Astrocyte (in vitro differentiated cells and primary cell): ENCODE data around the gene RRBP1. TPM values are rescaled to one million over a fixed set of nuclear protein-coding genes. Genes with fewer than 3 reads are reported as not detected.

Experiments used
- DNase-seq: peaks from one replicate; pipeline ENCODE4 v3.0.0-alpha.2; 2010; ENCODE audit warnings: low read depth
- FAIRE-seq: peaks from 2 replicates; lab custom pipeline; 2011; peaks lifted over from hg19 to GRCh38; lab: Jason Lieb, UNC
- H2AFZ ChIP-seq: 2 replicates; pipeline ENCODE4 v1.6.0; 2012; ENCODE audit warnings: low read depth, low read length, inconsistent platforms
- H3K27ac ChIP-seq: 2 replicates; pipeline ENCODE4 v1.5.1; 2011; ENCODE audit warnings: low read depth, low read length, inconsistent platforms
- H3K27me3 ChIP-seq: 2 replicates; pipeline ENCODE4 v1.6.0; 2011; ENCODE audit warnings: low read length, inconsistent platforms; ENCODE audit not compliant: insufficient read depth
- H3K36me3 ChIP-seq: 2 replicates; pipeline ENCODE4 v1.5.1; 2011; ENCODE audit warnings: low read length, inconsistent platforms; ENCODE audit not compliant: insufficient read depth
- H3K4me1 ChIP-seq: 2 replicates; pipeline ENCODE4 v1.5.1; 2011; ENCODE audit warnings: low read length, inconsistent platforms; ENCODE audit not compliant: insufficient read depth
- H3K4me2 ChIP-seq: 2 replicates; pipeline ENCODE4 v1.6.0; 2012; ENCODE audit warnings: low read length, inconsistent platforms
- H3K4me3 ChIP-seq: 2 replicates; pipeline ENCODE4 v1.5.1; 2011; ENCODE audit warnings: low read depth, mild to moderate bottlenecking, low read length, inconsistent platforms; ENCODE audit not compliant: insufficient read depth
- H3K79me2 ChIP-seq: 2 replicates; pipeline ENCODE4 v1.6.0; 2012; ENCODE audit warnings: mild to moderate bottlenecking, low read length, inconsistent platforms; ENCODE audit not compliant: insufficient read depth
- H3K9ac ChIP-seq: 2 replicates; pipeline ENCODE4 v1.6.0; 2012; ENCODE audit warnings: mild to moderate bottlenecking, low read length, inconsistent platforms
- H3K9me3 ChIP-seq: 2 replicates; pipeline ENCODE4 v1.5.1; 2012; ENCODE audit warnings: low read depth, mild to moderate bottlenecking, low read length, inconsistent platforms; ENCODE audit not compliant: insufficient read depth
- H4K20me1 ChIP-seq: 2 replicates; pipeline ENCODE4 v1.6.0; 2012; ENCODE audit warnings: low read length, inconsistent platforms; ENCODE audit not compliant: insufficient read depth
- H3K27ac Mint-ChIP-seq: one replicate; pipeline ENCODE4 v1.8.0; 2021; ENCODE audit warnings: mild to moderate bottlenecking, mixed read lengths; ENCODE audit not compliant: unreplicated experiment
- H3K27me3 Mint-ChIP-seq: one replicate; pipeline ENCODE4 v1.8.0; 2021; ENCODE audit warnings: low read depth, mixed read lengths; ENCODE audit not compliant: unreplicated experiment
- H3K36me3 Mint-ChIP-seq: one replicate; pipeline ENCODE4 v1.8.0; 2021; ENCODE audit warnings: low read depth, mixed read lengths; ENCODE audit not compliant: unreplicated experiment
- H3K4me1 Mint-ChIP-seq: one replicate; pipeline ENCODE4 v1.8.0; 2021; ENCODE audit warnings: low read depth, mixed read lengths; ENCODE audit not compliant: unreplicated experiment
- H3K4me3 Mint-ChIP-seq: one replicate; pipeline ENCODE4 v1.8.0; 2021; ENCODE audit warnings: mild to moderate bottlenecking, moderate library complexity, mixed read lengths; ENCODE audit not compliant: unreplicated experiment
- H3K9me3 Mint-ChIP-seq: one replicate; pipeline ENCODE4 v1.8.0; 2021; ENCODE audit warnings: mild to moderate bottlenecking, mixed read lengths; ENCODE audit not compliant: unreplicated experiment
- CTCF ChIP-seq: IDR thresholded peaks from 2 replicates; pipeline ENCODE4 v1.5.1; 2011; ENCODE audit warnings: low read depth, mild to moderate bottlenecking, inconsistent platforms, low read length, moderate library complexity; ENCODE audit not compliant: insufficient read depth
- EZH2 ChIP-seq: IDR thresholded peaks from 2 replicates; pipeline ENCODE4 v1.6.1; 2012; ENCODE audit warnings: mild to moderate bottlenecking, low read length, inconsistent platforms; ENCODE audit not compliant: insufficient read depth
- total RNA-seq: library from RNA; stranded (reverse); gene quantifications from 2 replicates; pipeline ENCODE4 v1.2.1, GENCODE V29; 2021

The RRBP1 gene
- total RNA-seq, 1 donor from 2014 or later, result 347 TPM

- no peak for TF ChIP-seq CTCF
- TF ChIP-seq EZH2, result no peak
- no peaks in the 10 kb centered on the region for H3K36me3 ChIP-seq
- Mint-ChIP-seq H3K4me1 (peaks cover 4% of the 10 kb centered on the region), H3K27ac (no peak overlapping the region), H3K4me3 (no peak overlapping the region), H3K27me3 (peaks cover 27% of the 10 kb centered on the region), H3K36me3 (no peaks in the 10 kb centered on the region), H3K9me3 (peaks cover 4% of the 10 kb centered on the region)
- DNase-seq (no peak), FAIRE-seq (no peak)
- H3K27me3 ChIP-seq, result no peaks in the 10 kb centered on the region
- H3K9me3 ChIP-seq, result no peaks in the 10 kb centered on the region
- H3K4me3 ChIP-seq, result no peak overlapping the region
- H4K20me1 ChIP-seq, result no peaks in the 10 kb centered on the region
- H3K27ac ChIP-seq, result no peak overlapping the region
- H3K79me2 ChIP-seq, result no peaks in the 10 kb centered on the region
- no peak overlapping the region for H3K4me2 ChIP-seq
- no peaks in the 10 kb centered on the region for H3K4me1 ChIP-seq
- no peak overlapping the region for H2AFZ ChIP-seq
- no peak overlapping the region for H3K9ac ChIP-seq
Measured at GRCh38 chr20:17726902-17727301, 44.9 kb upstream of the RRBP1 start.

GRCh38 chr20:17725094-17725835 is 43.2 kb upstream of the RRBP1 start:
- H3K4me1 ChIP-seq, result no peaks in the 10 kb centered on the region
- H3K27me3 ChIP-seq, result no peaks in the 10 kb centered on the region
- no peaks in the 10 kb centered on the region for H3K36me3 ChIP-seq
- FAIRE-seq (no peak), DNase-seq (no peak)
- Mint-ChIP-seq H3K9me3 (peaks cover 4% of the 10 kb centered on the region), H3K4me3 (no peak overlapping the region), H3K4me1 (peaks cover 4% of the 10 kb centered on the region), H3K36me3 (no peaks in the 10 kb centered on the region), H3K27ac (no peak overlapping the region), H3K27me3 (peaks cover 23% of the 10 kb centered on the region)
- no peak overlapping the region for H3K27ac ChIP-seq
- TF ChIP-seq CTCF, result no peak
- TF ChIP-seq EZH2, result no peak
- no peaks in the 10 kb centered on the region for H4K20me1 ChIP-seq
- no peaks in the 10 kb centered on the region for H3K79me2 ChIP-seq
- no peak overlapping the region for H3K9ac ChIP-seq
- no peak overlapping the region for H3K4me2 ChIP-seq
- H3K4me3 ChIP-seq, result no peak overlapping the region
- H3K9me3 ChIP-seq, result no peaks in the 10 kb centered on the region
- no peak overlapping the region for H2AFZ ChIP-seq

GRCh38 chr20:17723301-17723691 is 41.3 kb upstream of the RRBP1 start:
- H3K27me3 Mint-ChIP-seq, result peaks cover 18% of the 10 kb centered on the region
- H3K4me1 Mint-ChIP-seq, result peaks cover 4% of the 10 kb centered on the region
- FAIRE-seq, result no peak

More at GRCh38 chr20:17723301-17723691, 41.3 kb upstream of the RRBP1 start:
- H3K36me3 ChIP-seq, result no peaks in the 10 kb centered on the region
- DNase-seq, result no peak
- Mint-ChIP-seq H3K27ac (no peak overlapping the region), H3K4me3 (no peak overlapping the region), H3K36me3 (no peaks in the 10 kb centered on the region), H3K9me3 (peaks cover 4% of the 10 kb centered on the region)
- H3K4me3 ChIP-seq, result no peak overlapping the region
- H3K4me2 ChIP-seq, result no peak overlapping the region
- no peak overlapping the region for H2AFZ ChIP-seq
- H3K9me3 ChIP-seq, result no peaks in the 10 kb centered on the region
- no peaks in the 10 kb centered on the region for H3K27me3 ChIP-seq
- no peak overlapping the region for H3K27ac ChIP-seq
- H4K20me1 ChIP-seq, result no peaks in the 10 kb centered on the region
- no peaks in the 10 kb centered on the region for H3K4me1 ChIP-seq
- no peaks in the 10 kb centered on the region for H3K79me2 ChIP-seq
- no peak for TF ChIP-seq CTCF
- no peak for TF ChIP-seq EZH2
- H3K9ac ChIP-seq, result no peak overlapping the region
